ENCODE measurements around the gene THBD.

GRCh38 chr20:23049201-23050075, at the start of gene THBD:
- TF ChIP-seq CTCF (IDR thresholded peaks at IDR 0.05; ENCODE audit: insufficient read depth, low read length) (no peak), POLR2AphosphoS5 (IDR thresholded peaks at IDR 0.05; ENCODE audit: low read depth) (no peak), GABPA (IDR thresholded peaks at IDR 0.05; ENCODE audit: low read depth) (no peak), SPI1 (IDR thresholded peaks at IDR 0.05; ENCODE audit: borderline replicate concordance, low read depth) (no peak)
- TF ChIP-seq, protein P1, sequence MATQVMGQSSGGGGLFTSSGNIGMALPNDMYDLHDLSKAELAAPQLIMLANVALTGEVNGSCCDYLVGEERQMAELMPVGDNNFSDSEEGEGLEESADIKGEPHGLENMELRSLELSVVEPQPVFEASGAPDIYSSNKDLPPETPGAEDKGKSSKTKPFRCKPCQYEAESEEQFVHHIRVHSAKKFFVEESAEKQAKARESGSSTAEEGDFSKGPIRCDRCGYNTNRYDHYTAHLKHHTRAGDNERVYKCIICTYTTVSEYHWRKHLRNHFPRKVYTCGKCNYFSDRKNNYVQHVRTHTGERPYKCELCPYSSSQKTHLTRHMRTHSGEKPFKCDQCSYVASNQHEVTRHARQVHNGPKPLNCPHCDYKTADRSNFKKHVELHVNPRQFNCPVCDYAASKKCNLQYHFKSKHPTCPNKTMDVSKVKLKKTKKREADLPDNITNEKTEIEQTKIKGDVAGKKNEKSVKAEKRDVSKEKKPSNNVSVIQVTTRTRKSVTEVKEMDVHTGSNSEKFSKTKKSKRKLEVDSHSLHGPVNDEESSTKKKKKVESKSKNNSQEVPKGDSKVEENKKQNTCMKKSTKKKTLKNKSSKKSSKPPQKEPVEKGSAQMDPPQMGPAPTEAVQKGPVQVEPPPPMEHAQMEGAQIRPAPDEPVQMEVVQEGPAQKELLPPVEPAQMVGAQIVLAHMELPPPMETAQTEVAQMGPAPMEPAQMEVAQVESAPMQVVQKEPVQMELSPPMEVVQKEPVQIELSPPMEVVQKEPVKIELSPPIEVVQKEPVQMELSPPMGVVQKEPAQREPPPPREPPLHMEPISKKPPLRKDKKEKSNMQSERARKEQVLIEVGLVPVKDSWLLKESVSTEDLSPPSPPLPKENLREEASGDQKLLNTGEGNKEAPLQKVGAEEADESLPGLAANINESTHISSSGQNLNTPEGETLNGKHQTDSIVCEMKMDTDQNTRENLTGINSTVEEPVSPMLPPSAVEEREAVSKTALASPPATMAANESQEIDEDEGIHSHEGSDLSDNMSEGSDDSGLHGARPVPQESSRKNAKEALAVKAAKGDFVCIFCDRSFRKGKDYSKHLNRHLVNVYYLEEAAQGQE (IDR thresholded peaks at IDR 0.05; ENCODE audit: insufficient replicate concordance, low read depth), result no peak

Measured in HL-60 (cell line).